GM12878 (cell line): Measurements from ENCODE around the gene HINT3. TPM values are rescaled to one million over a fixed set of nuclear protein-coding genes. Genes with fewer than 3 reads are reported as not detected.

Experiments
- BHLHE40 ChIP-seq, 2 experiments: fragments of 450-650 bp in 1 of 2; IDR thresholded peaks; 2 replicates each; pipeline ENCODE4 v1.6.1; 2011 to 2017; ENCODE audit warnings: low read depth in 2 of 2, borderline replicate concordance in 1 of 2, improper control_type of control experiment in 1 of 2, low read length in 1 of 2, mild to moderate bottlenecking in 1 of 2
- BRCA1 ChIP-seq: IDR thresholded peaks from 2 replicates; pipeline ENCODE4 v1.6.1; 2011; ENCODE audit warnings: low read depth, low read length, improper control_type of control experiment
- CBX5 ChIP-seq: sonication (generic); IDR thresholded peaks from 2 replicates; pipeline ENCODE4 v1.6.1; 2016; ENCODE audit warnings: low read depth, moderate library complexity, mild to moderate bottlenecking, inconsistent platforms
- CHD1 ChIP-seq: IDR thresholded peaks from 2 replicates; pipeline ENCODE4 v1.6.1; 2012; ENCODE audit warnings: low read depth, low read length, improper control_type of control experiment
- EGR1 ChIP-seq, 2 experiments: IDR thresholded peaks; 1 replicate in 1 of 2; 2 replicates in 1 of 2; pipeline ENCODE4 v1.6.1; 2011 to 2012; ENCODE audit warnings: low read depth in 2 of 2, low read length in 2 of 2, borderline replicate concordance in 1 of 2, mild to moderate bottlenecking in 1 of 2, moderate library complexity in 1 of 2
- GATAD2B ChIP-seq: fragments of 450-650 bp; conservative IDR thresholded peaks from 2 replicates; pipeline ENCODE4 v1.6.1; 2017; ENCODE audit warnings: low read depth, mild to moderate bottlenecking, moderate library complexity
- HDGF ChIP-seq: fragments of 450-650 bp; IDR thresholded peaks from 2 replicates; pipeline ENCODE4 v1.6.1; 2016; ENCODE audit warnings: antibody characterized with exemption
- KDM1A ChIP-seq: fragments of 200-600 bp; sonication (generic); IDR thresholded peaks from 2 replicates; pipeline ENCODE4 v1.6.1; 2016; ENCODE audit warnings: borderline replicate concordance
- LARP7 ChIP-seq: fragments of 450-650 bp; IDR thresholded peaks from 2 replicates; pipeline ENCODE4 v1.6.1; 2017; ENCODE audit warnings: mild to moderate bottlenecking
- NR2F1 ChIP-seq: fragments of 450-650 bp; conservative IDR thresholded peaks from 2 replicates; pipeline ENCODE4 v1.6.1; 2017; ENCODE audit warnings: mild to moderate bottlenecking
- POLR2AphosphoS2 ChIP-seq: IDR thresholded peaks from 2 replicates; pipeline ENCODE4 v1.6.1; 2011; ENCODE audit warnings: low read depth, mild to moderate bottlenecking, low read length, improper control_type of control experiment, moderate library complexity
- RBBP5 ChIP-seq: fragments of 200-600 bp; sonication (generic); conservative IDR thresholded peaks from 2 replicates; pipeline ENCODE4 v1.6.1; 2016
- RELB ChIP-seq: fragments of 450-650 bp; IDR thresholded peaks from 2 replicates; pipeline ENCODE4 v1.6.1; 2017; ENCODE audit warnings: low read depth, mild to moderate bottlenecking, moderate library complexity
- SMARCA5 ChIP-seq: fragments of 450-650 bp; IDR thresholded peaks from 2 replicates; pipeline ENCODE4 v1.6.1; 2017; ENCODE audit warnings: mild to moderate bottlenecking
- SUPT20H ChIP-seq: IDR thresholded peaks from 2 replicates; pipeline ENCODE4 v1.6.1; 2011; ENCODE audit warnings: low read depth, mild to moderate bottlenecking, low read length, moderate library complexity, borderline replicate concordance; ENCODE audit not compliant: control insufficient read depth
- SUZ12 ChIP-seq: fragments of 200-600 bp; sonication (generic); IDR thresholded peaks from one replicate; pipeline ENCODE4 v1.6.1; 2018; ENCODE audit warnings: antibody characterized with exemption, mild to moderate bottlenecking; ENCODE audit not compliant: unreplicated experiment
- TARDBP ChIP-seq: IDR thresholded peaks from 2 replicates; pipeline ENCODE4 v1.6.1; 2016; ENCODE audit warnings: borderline replicate concordance
- WRNIP1 ChIP-seq: IDR thresholded peaks from 2 replicates; pipeline ENCODE4 v1.6.1; 2011; ENCODE audit warnings: low read depth, low read length, improper control_type of control experiment, borderline replicate concordance
- ZNF24 ChIP-seq: fragments of 450-650 bp; IDR thresholded peaks from 2 replicates; pipeline ENCODE4 v1.6.1; 2017; ENCODE audit warnings: antibody characterized with exemption, mild to moderate bottlenecking
- ZNF274 ChIP-seq: IDR thresholded peaks from one replicate; pipeline ENCODE4 v1.8.0; 2011; ENCODE audit not compliant: insufficient read length, insufficient read depth
- ZSCAN29 ChIP-seq: fragments of 450-650 bp; IDR thresholded peaks from 2 replicates; pipeline ENCODE4 v1.6.1; 2017; ENCODE audit warnings: mild to moderate bottlenecking, moderate library complexity
- polyA plus RNA-seq, 11 experiments: library from polyadenylated mRNA; depleted of rRNA in 4 of 11; unstranded in 6 of 11; stranded (reverse) in 5 of 11; fragments of >200 nt; fragmentation: Nextera tagmentation in 4 of 11; fragmentation: Illumina TruSeq in 1 of 11; extraction: Ambion mirVana in 4 of 11; extraction: Trizol in 1 of 11; gene quantifications; 1 replicate in 1 of 11; 2 replicates in 10 of 11; pipeline versions ENCODE4 v1.2.1 to v1.2.3, GENCODE V29; 2011 to 2016; ENCODE audit warnings: inconsistent platforms in 2 of 11, missing spikeins in 2 of 11, low read depth in 1 of 11
- total RNA-seq, 4 experiments: library from RNA; depleted of rRNA in 3 of 4; stranded (reverse); fragments of >200 nt in 3 of 4; fragmentation: Illumina TruSeq in 1 of 4; extraction: Trizol in 1 of 4; gene quantifications; 2 replicates each; pipeline versions ENCODE4 v1.2.1 to v1.2.3, GENCODE V29; 2013 to 2021
- TF ChIP-seq, protein P1 (sequence below): fragments of 450-650 bp; IDR thresholded peaks from 2 replicates; pipeline ENCODE4 v1.6.1; 2018; ENCODE audit warnings: mild to moderate bottlenecking, low read depth, moderate library complexity; ENCODE audit not compliant: partially characterized antibody
- TF ChIP-seq, protein P2 (sequence below): fragments of 450-650 bp; formaldehyde crosslinking; IDR thresholded peaks from 2 replicates; pipeline ENCODE4 v1.5.0; 2022; ENCODE audit warnings: mild to moderate bottlenecking, missing genetic modification characterization

HINT3 gene
- total and polyA plus RNA-seq, 10 of the 15 experiments (the other 5 are each of a cell fraction or from before 2014, with no cell fraction given), result 0.72 to 9.1 (median 5.4) TPM

DNA sequence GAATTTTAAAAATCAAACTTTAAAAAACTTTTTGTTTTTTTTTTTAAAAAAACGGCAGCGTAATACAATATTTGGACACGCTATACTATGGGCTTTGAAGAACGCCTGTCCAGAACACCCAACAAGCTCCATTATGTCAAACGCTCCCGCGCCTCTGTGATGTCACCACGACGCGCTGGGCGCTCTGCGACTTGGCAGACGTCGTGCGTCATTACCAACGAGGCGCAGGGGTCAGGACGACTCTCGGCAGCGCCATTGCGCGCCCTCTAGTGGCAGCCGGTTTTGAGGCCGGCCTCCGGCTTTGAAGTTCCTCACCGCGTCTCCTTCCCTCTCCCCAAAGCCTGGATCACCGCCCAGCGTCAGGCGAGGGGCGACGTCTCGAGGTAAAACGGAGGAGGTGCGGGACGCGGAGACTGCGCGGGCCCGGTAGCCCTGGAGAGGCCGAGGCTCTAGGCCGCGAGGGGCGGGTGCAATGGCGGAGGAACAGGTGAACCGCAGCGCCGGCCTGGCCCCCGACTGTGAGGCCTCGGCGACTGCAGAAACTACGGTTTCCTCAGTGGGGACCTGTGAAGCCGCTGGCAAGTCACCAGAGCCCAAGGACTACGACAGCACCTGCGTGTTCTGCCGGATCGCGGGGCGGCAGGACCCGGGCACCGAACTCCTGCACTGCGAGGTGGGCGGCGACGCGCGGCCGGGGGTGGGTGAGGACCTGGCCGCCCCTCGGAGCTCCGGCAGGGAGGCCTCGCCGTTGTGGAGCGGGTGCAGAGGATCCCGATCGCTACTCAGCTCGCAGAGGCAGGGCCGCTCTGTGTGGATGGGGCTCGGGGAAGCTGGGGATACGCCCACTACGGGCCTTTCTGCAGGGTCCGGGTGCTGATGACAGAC is at the start of gene HINT3 (continued):
- TF ChIP-seq ZNF274 (no peak), CBX5 (peak; percentile 95; the same call in 1 of the 2 replicates), WRNIP1 (no peak), RELB (peak; percentile 74), TARDBP (0 out of 2 replicates have a peak, but pooled peaks have one; percentile 9), ZNF24 (no peak), LARP7 (peak; percentile 84), KDM1A (no peak), POLR2AphosphoS2 (no peak), HDGF (peak; percentile 77; the same call in 1 of the 2 replicates), GATAD2B (peak; percentile 81), BHLHE40 (IDR thresholded peaks at IDR 0.05; ENCODE audit: borderline replicate concordance in 1 of 2, low read depth in 2 of 2, low read length in 1 of 2) (peak; percentile 51 to 56; a peak in 3 of 4 replicates), CHD1 (no peak; the same call in 1 of the 2 replicates), SUZ12 (no peak), ZSCAN29 (no peak), SMARCA5 (peak; percentile 98), NR2F1 (peak; percentile 97), BRCA1 (no peak), SUPT20H (no peak), RBBP5 (no peak), EGR1 (IDR thresholded peaks at IDR 0.05; ENCODE audit: borderline replicate concordance in 1 of 2, low read depth in 2 of 2, low read length in 2 of 2) (peak; percentile 25 to 95; a peak in 1 of 3 replicates)
- TF ChIP-seq, protein P1, sequence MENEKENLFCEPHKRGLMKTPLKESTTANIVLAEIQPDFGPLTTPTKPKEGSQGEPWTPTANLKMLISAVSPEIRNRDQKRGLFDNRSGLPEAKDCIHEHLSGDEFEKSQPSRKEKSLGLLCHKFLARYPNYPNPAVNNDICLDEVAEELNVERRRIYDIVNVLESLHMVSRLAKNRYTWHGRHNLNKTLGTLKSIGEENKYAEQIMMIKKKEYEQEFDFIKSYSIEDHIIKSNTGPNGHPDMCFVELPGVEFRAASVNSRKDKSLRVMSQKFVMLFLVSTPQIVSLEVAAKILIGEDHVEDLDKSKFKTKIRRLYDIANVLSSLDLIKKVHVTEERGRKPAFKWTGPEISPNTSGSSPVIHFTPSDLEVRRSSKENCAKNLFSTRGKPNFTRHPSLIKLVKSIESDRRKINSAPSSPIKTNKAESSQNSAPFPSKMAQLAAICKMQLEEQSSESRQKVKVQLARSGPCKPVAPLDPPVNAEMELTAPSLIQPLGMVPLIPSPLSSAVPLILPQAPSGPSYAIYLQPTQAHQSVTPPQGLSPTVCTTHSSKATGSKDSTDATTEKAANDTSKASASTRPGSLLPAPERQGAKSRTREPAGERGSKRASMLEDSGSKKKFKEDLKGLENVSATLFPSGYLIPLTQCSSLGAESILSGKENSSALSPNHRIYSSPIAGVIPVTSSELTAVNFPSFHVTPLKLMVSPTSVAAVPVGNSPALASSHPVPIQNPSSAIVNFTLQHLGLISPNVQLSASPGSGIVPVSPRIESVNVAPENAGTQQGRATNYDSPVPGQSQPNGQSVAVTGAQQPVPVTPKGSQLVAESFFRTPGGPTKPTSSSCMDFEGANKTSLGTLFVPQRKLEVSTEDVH, result peak; percentile 70
- TF ChIP-seq, protein P2, sequence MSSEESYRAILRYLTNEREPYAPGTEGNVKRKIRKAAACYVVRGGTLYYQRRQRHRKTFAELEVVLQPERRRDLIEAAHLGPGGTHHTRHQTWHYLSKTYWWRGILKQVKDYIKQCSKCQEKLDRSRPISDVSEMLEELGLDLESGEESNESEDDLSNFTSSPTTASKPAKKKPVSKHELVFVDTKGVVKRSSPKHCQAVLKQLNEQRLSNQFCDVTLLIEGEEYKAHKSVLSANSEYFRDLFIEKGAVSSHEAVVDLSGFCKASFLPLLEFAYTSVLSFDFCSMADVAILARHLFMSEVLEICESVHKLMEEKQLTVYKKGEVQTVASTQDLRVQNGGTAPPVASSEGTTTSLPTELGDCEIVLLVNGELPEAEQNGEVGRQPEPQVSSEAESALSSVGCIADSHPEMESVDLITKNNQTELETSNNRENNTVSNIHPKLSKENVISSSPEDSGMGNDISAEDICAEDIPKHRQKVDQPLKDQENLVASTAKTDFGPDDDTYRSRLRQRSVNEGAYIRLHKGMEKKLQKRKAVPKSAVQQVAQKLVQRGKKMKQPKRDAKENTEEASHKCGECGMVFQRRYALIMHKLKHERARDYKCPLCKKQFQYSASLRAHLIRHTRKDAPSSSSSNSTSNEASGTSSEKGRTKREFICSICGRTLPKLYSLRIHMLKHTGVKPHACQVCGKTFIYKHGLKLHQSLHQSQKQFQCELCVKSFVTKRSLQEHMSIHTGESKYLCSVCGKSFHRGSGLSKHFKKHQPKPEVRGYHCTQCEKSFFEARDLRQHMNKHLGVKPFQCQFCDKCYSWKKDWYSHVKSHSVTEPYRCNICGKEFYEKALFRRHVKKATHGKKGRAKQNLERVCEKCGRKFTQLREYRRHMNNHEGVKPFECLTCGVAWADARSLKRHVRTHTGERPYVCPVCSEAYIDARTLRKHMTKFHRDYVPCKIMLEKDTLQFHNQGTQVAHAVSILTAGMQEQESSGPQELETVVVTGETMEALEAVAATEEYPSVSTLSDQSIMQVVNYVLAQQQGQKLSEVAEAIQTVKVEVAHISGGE, result no peak
